ENCODE measurements around the gene SH3RF3.
"Not testable (repeated sequence)": the region's sequence is repeated elsewhere in the genome, so short reads cannot be mapped to it uniquely, and the experiment has no call there.

The SH3RF3 gene

GRCh38 chr2:109102588-109103233, 26.3 kb upstream of the SH3RF3 start:
- Histone ChIP-seq H3K36me3 (ENCODE audit: control insufficient read depth, insufficient read depth, low read length) (no peaks in the 10 kb centered on the region), H3K27me3 (replicated peaks; ENCODE audit: control insufficient read depth, insufficient read depth, low read length) (peaks cover 1% of the 10 kb centered on the region)
- no peak for DNase-seq (ENCODE audit: extremely low read depth, insufficient read length)

GRCh38 chr2:109105113-109105512, 23.9 kb upstream of the SH3RF3 start:
- no peak for DNase-seq (ENCODE audit: extremely low read depth, insufficient read length)
- H3K27me3 ChIP-seq (replicated peaks; ENCODE audit: control insufficient read depth, insufficient read depth, low read length): no peaks in the 10 kb centered on the region; the same call in 1 of the 2 replicates
- H3K4me3 ChIP-seq (replicated peaks; ENCODE audit: low read depth, low read length): no peak overlapping the region
- no peaks in the 10 kb centered on the region for H3K36me3 ChIP-seq (ENCODE audit: control insufficient read depth, insufficient read depth, low read length)
- TF ChIP-seq CTCF (IDR thresholded peaks at IDR 0.05; ENCODE audit: insufficient read depth, low read length, poor library complexity, severe bottlenecking): no peak

More at GRCh38 chr2:109102588-109103233, 26.3 kb upstream of the SH3RF3 start:
- no peak overlapping the region for H3K4me3 ChIP-seq (replicated peaks; ENCODE audit: low read depth, low read length)
- TF ChIP-seq CTCF (IDR thresholded peaks at IDR 0.05; ENCODE audit: insufficient read depth, low read length, poor library complexity, severe bottlenecking): no peak

GRCh38 chr2:109108740-109109139, 20.3 kb upstream of the SH3RF3 start:
- Histone ChIP-seq H3K4me3 (replicated peaks; ENCODE audit: low read depth, low read length) (no peak overlapping the region), H3K27me3 (replicated peaks; ENCODE audit: control insufficient read depth, insufficient read depth, low read length) (no peaks in the 10 kb centered on the region; the same call in 1 of the 2 replicates), H3K36me3 (ENCODE audit: control insufficient read depth, insufficient read depth, low read length) (no peaks in the 10 kb centered on the region)
- no peak for DNase-seq (ENCODE audit: extremely low read depth, insufficient read length)
- no peak for TF ChIP-seq CTCF (IDR thresholded peaks at IDR 0.05; ENCODE audit: insufficient read depth, low read length, poor library complexity, severe bottlenecking)

GRCh38 chr2:109109342-109109741, 19.7 kb upstream of the SH3RF3 start:
- TF ChIP-seq CTCF (IDR thresholded peaks at IDR 0.05; ENCODE audit: insufficient read depth, low read length, poor library complexity, severe bottlenecking): no peak
- H3K4me3 ChIP-seq (replicated peaks; ENCODE audit: low read depth, low read length): no peak overlapping the region

GRCh38 chr2:109110170-109110569, 18.8 kb upstream of the SH3RF3 start:
- Histone ChIP-seq H3K4me3 (replicated peaks; ENCODE audit: low read depth, low read length) (no peak overlapping the region), H3K27me3 (replicated peaks; ENCODE audit: control insufficient read depth, insufficient read depth, low read length) (no peaks in the 10 kb centered on the region; the same call in 1 of the 2 replicates), H3K36me3 (ENCODE audit: control insufficient read depth, insufficient read depth, low read length) (no peaks in the 10 kb centered on the region)
- DNase-seq (ENCODE audit: extremely low read depth, insufficient read length): no peak
- no peak for TF ChIP-seq CTCF (IDR thresholded peaks at IDR 0.05; ENCODE audit: insufficient read depth, low read length, poor library complexity, severe bottlenecking)

More at GRCh38 chr2:109109342-109109741, 19.7 kb upstream of the SH3RF3 start:
- Histone ChIP-seq H3K36me3 (ENCODE audit: control insufficient read depth, insufficient read depth, low read length) (no peaks in the 10 kb centered on the region), H3K27me3 (replicated peaks; ENCODE audit: control insufficient read depth, insufficient read depth, low read length) (no peaks in the 10 kb centered on the region; the same call in 1 of the 2 replicates)
- no peak for DNase-seq (ENCODE audit: extremely low read depth, insufficient read length)

- DNase-seq (ENCODE audit: extremely low read depth, insufficient read length); H3K27me3 ChIP-seq (replicated peaks; ENCODE audit: control insufficient read depth, insufficient read depth, low read length); H3K4me3 ChIP-seq (replicated peaks; ENCODE audit: low read depth, low read length); H3K36me3 ChIP-seq (ENCODE audit: control insufficient read depth, insufficient read depth, low read length): not testable (repeated sequence)
These were observed 11.8 kb upstream of the SH3RF3 start for GRCh38 chr2:109117181-109117580.
